GM23248 (cell line): Measurements from ENCODE around the gene GNPTG. TPM values are rescaled to one million over a fixed set of nuclear protein-coding genes. Genes with fewer than 3 reads are reported as not detected.

ENCODE experiments used
- DNase-seq: peaks from one replicate; pipeline ENCODE4 v3.0.0-alpha.2; 2015
- H2AFZ ChIP-seq: fragments of 200-600 bp; sonication (generic); 2 replicates; pipeline ENCODE4 v1.6.1; 2016; ENCODE audit warnings: antibody characterized with exemption
- H3F3A ChIP-seq: fragments of 200-600 bp; sonication (generic); 2 replicates; pipeline ENCODE4 v1.6.1; 2016; ENCODE audit warnings: mild to moderate bottlenecking, antibody characterized with exemption, mixed run types; ENCODE audit not compliant: insufficient read depth
- H3K27ac ChIP-seq: fragments of 200-600 bp; sonication (generic); 2 replicates; pipeline ENCODE4 v1.5.1; 2016; ENCODE audit warnings: mild to moderate bottlenecking
- H3K27me3 ChIP-seq: fragments of 200-600 bp; sonication (generic); replicated peaks from 2 replicates; pipeline ENCODE4 v1.6.1; 2016; ENCODE audit warnings: mild to moderate bottlenecking; ENCODE audit not compliant: insufficient read depth
- H3K36me3 ChIP-seq: fragments of 200-600 bp; sonication (generic); 2 replicates; pipeline ENCODE4 v1.6.1; 2016; ENCODE audit warnings: low read depth, mild to moderate bottlenecking
- H3K4me1 ChIP-seq: fragments of 200-600 bp; sonication (generic); 2 replicates; pipeline ENCODE4 v1.6.1; 2016; ENCODE audit warnings: mild to moderate bottlenecking; ENCODE audit not compliant: insufficient read depth
- H3K4me2 ChIP-seq: fragments of 200-600 bp; sonication (generic); one replicate; pipeline ENCODE4 v1.6.1; 2016; ENCODE audit warnings: mild to moderate bottlenecking; ENCODE audit not compliant: unreplicated experiment
- H3K4me3 ChIP-seq: fragments of 200-600 bp; sonication (generic); 2 replicates; pipeline ENCODE4 v1.5.1; 2016; ENCODE audit warnings: mild to moderate bottlenecking
- H3K79me2 ChIP-seq: fragments of 200-600 bp; sonication (generic); 2 replicates; pipeline ENCODE4 v1.6.1; 2016; ENCODE audit warnings: mild to moderate bottlenecking; ENCODE audit not compliant: insufficient read depth
- H3K9ac ChIP-seq: fragments of 200-600 bp; sonication (generic); 2 replicates; pipeline ENCODE4 v1.6.1; 2016; ENCODE audit warnings: mild to moderate bottlenecking
- H3K9me2 ChIP-seq: fragments of 200-600 bp; sonication (generic); 2 replicates; pipeline ENCODE4 v1.6.1; 2016; ENCODE audit warnings: mixed run types, mild to moderate bottlenecking, moderate library complexity; ENCODE audit not compliant: insufficient read depth
- H3K9me3 ChIP-seq: fragments of 200-600 bp; sonication (generic); one replicate; pipeline ENCODE4 v1.6.1; 2017; ENCODE audit warnings: low read depth
- H4K20me1 ChIP-seq: fragments of 200-600 bp; sonication (generic); 2 replicates; pipeline ENCODE4 v1.6.0; 2016; ENCODE audit not compliant: insufficient read depth
- EZH2 ChIP-seq: fragments of 200-600 bp; sonication (generic); IDR thresholded peaks from 2 replicates; pipeline ENCODE4 v1.6.1; 2018; ENCODE audit warnings: antibody characterized with exemption, mild to moderate bottlenecking; ENCODE audit not compliant: insufficient read depth, poor library complexity, severe bottlenecking
- EZH2phosphoT487 ChIP-seq: fragments of 200-600 bp; sonication (generic); IDR thresholded peaks from 2 replicates; pipeline ENCODE4 v1.6.1; 2018; ENCODE audit warnings: antibody characterized with exemption, moderate library complexity, mild to moderate bottlenecking, low read depth; ENCODE audit not compliant: insufficient read depth
- WGBS, 2 experiments: methylation state at CpG; one replicate each; pipeline ENCODE4 v1.1.6; 2015 to 2017; ENCODE audit warnings: low lambda C conversion rate in 2 of 2, low coverage in 1 of 2; ENCODE audit errors: missing lambda C conversion rate in 2 of 2; 5-methylcytosine and 5-hydroxymethylcytosine counted together
- in situ Hi-C: fragments of 300-500 bp; cut with MboI; formaldehyde crosslinking; loops from 2 replicates; pipeline ENCODE4 v1.15.0; 2020
- polyA plus RNA-seq: library from polyadenylated mRNA; unstranded; fragments of >200 nt; fragmentation: Nextera tagmentation; extraction: Ambion mirVana; gene quantifications from 2 replicates; pipeline ENCODE4 v1.2.1, GENCODE V29; 2016
- total RNA-seq: library from RNA; depleted of rRNA; stranded (reverse); fragments of >200 nt; shearing (Covaris generic); gene quantifications from 2 replicates; pipeline ENCODE4 v1.2.3, GENCODE V29; 2014

The GNPTG gene
- total and polyA plus RNA-seq, 2 experiments from 2014 or later = 85.8 to 99.9 TPM

DNA sequence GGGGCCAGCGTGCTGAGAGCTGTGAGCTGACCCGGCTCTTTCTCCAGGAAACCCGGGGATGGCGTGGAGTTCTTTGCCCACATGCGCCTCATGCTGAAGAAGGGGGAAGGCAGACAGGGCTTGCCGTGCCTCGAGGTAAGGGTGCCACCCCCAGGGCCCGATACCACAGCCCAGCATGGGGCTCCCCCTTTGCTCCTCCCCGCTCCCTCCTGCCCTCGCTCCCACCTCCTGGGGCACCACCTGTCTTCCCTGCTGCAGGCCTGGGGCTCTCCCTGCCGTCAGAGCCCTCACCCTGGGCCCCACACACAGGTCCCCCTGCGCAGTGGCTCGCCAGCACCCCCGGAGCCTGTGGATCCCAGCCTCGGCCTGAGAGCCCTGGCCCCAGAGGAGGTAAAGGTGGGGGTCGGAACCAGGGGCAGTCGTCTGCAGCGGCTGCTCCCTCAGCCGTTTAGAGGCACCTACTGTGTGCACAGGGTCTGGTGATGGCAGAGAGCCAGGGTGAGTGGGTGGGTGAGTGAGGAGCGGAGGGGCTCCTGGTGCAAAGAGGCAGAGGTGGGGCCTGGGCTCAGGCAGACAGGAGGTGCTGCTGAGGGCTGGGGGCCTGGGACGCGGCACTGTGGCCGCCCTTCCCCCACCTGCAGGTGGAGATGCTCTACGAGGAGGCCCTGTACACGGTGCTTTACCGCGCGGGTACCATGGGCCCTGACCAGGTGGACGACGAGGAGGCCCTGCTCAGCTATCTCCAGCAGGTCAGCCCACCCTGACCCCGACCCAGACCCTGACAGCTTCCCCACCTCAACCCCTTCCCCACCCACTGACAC is 12.7 kb upstream of the GNPTG start:
- H3F3A ChIP-seq = no peaks in the 10 kb centered on the region
- in situ Hi-C loops = no loop called here
- H3K27ac ChIP-seq = no peak overlapping the region
- TF ChIP-seq EZH2phosphoT487 = no peak
- TF ChIP-seq EZH2 = no peak
- H4K20me1 ChIP-seq = no peaks in the 10 kb centered on the region
- no peak overlapping the region for H3K4me3 ChIP-seq
- H3K4me1 ChIP-seq = no peaks in the 10 kb centered on the region
- H3K36me3 ChIP-seq = no peaks in the 10 kb centered on the region
- H3K9ac ChIP-seq = no peak overlapping the region
- no peak overlapping the region for H2AFZ ChIP-seq
- no peaks in the 10 kb centered on the region for H3K79me2 ChIP-seq
- no peaks in the 10 kb centered on the region for H3K9me3 ChIP-seq
- 65 to 67% methylated on average over 20 to 31 of the region's 31 CpGs for WGBS, 2 experiments
- no peak for DNase-seq
- no peak overlapping the region for H3K4me2 ChIP-seq
- H3K9me2 ChIP-seq = no peaks in the 10 kb centered on the region
- H3K27me3 ChIP-seq = peaks cover 16% of the 10 kb centered on the region

DNA sequence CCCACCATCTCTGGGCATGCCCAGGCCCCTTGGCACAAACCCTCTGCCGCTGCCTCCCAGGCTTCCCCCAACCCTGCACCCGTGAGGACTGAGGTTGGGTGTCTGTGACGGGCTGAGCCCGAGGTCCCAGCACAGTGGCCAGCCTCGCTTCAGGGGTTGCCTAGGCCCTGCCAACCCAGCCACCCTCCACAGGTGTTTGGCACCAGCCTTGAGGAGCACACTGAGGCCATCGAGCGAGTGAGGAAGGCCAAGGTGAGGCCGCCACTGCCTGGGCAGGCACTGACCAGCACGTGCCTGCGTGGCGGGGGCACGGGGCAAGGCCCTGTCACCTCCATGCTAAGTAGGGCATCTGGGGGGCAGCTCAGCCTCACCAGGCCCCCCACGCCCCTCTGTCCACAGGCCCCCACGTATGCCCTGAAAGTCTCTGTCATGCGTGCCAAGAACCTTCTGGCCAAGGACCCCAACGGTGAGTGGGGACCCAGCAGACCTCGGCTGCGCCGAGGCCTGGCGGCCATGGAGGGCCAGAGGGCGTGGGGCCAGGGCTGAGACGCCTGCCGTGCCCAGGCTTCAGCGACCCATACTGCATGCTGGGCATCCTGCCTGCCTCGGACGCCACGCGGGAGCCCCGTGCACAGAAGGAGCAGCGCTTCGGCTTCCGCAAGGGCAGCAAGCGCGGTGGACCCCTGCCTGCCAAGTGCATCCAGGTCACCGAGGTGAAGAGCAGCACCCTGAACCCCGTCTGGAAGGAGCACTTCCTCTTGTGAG is 10.8 kb upstream of the GNPTG start:
- H3K9ac ChIP-seq = no peak overlapping the region
- WGBS, 2 experiments = 84 to 85% methylated on average over 33 to 35 of the region's 36 CpGs
- H3K27me3 ChIP-seq = no peaks in the 10 kb centered on the region; the same call in 1 of the 2 replicates
- H3K79me2 ChIP-seq = no peaks in the 10 kb centered on the region
- no peak overlapping the region for H3K4me3 ChIP-seq
- DNase-seq = no peak
- in situ Hi-C loops = no loop called here
- H3K27ac ChIP-seq = no peak overlapping the region
- H3K4me1 ChIP-seq = no peaks in the 10 kb centered on the region
- TF ChIP-seq EZH2 (no peak), EZH2phosphoT487 (no peak)
- no peak overlapping the region for H3K4me2 ChIP-seq
- no peaks in the 10 kb centered on the region for H3K36me3 ChIP-seq
- H2AFZ ChIP-seq = no peak overlapping the region
- no peaks in the 10 kb centered on the region for H3K9me2 ChIP-seq
- no peaks in the 10 kb centered on the region for H3F3A ChIP-seq
- no peaks in the 10 kb centered on the region for H3K9me3 ChIP-seq
- H4K20me1 ChIP-seq = no peaks in the 10 kb centered on the region

DNA sequence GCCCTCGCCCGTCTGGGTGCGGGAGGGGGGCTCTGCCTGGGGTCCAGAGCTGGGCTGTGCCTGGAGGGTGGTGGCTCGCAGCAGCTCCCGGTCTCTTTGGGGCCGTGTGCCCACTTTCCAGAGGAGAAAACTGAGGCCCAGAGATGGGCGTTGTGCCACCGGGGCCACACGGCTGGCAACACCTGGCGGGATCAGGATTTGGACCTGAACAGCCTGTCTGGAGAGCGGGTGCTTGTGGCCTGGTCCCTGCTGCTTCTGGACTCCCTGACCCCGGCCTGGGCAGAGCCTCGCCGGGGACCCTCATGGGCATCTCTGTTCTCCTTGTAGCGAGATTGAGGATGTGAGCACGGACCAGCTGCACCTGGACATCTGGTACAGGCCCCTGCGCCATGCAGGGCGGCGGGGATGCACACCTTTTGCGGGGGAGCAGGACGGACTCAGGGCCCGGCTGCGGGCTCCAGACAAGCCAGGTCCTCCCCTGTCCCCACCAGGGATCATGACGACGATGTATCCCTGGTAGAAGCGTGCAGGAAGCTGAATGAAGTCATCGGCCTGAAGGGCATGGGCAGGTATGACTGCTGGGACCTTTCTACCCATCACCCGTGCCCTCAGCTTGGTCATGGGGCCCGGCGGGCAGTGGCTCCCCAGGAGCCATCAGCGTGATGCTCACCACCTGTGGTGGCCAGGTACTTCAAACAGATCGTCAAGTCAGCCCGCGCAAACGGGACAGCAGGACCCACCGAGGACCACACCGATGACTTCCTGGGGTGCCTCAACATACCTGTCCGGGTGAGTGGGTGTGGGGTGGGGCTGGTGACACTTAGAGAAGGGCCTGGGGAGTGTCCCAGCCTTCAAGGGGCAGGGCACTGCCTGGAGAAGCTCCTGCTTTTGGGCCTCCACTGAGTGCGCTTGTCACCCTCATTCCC is 10.0 kb upstream of the GNPTG start:
- no peaks in the 10 kb centered on the region for H3K4me1 ChIP-seq
- in situ Hi-C loops = no loop called here
- no peak overlapping the region for H3K4me3 ChIP-seq
- H3K9me2 ChIP-seq = no peaks in the 10 kb centered on the region
- H3K9me3 ChIP-seq = no peaks in the 10 kb centered on the region
- H2AFZ ChIP-seq = no peak overlapping the region
- no peaks in the 10 kb centered on the region for H3K79me2 ChIP-seq
- DNase-seq = no peak
- TF ChIP-seq EZH2phosphoT487 = no peak
- TF ChIP-seq EZH2 = no peak
- WGBS, 2 experiments = 74 to 86% methylated on average over 38 of the region's 39 CpGs
- H3K4me2 ChIP-seq = no peak overlapping the region
- H4K20me1 ChIP-seq = no peaks in the 10 kb centered on the region
- no peaks in the 10 kb centered on the region; the same call in 1 of the 2 replicates for H3K27me3 ChIP-seq
- H3K27ac ChIP-seq = no peak overlapping the region
- no peak overlapping the region for H3K9ac ChIP-seq
- H3F3A ChIP-seq = no peaks in the 10 kb centered on the region
- H3K36me3 ChIP-seq = no peaks in the 10 kb centered on the region
